Stimulated activated CD8-positive, alpha-beta memory T cell treated with anti-CD3 and anti-CD28 coated beads, Interleukin-12 subunit alpha, Interleukin-12 subunit beta, amount 100 ng/mL, for 24 hours (primary cell): ENCODE data around the gene STARD10.
A peak's percentile ranks its signal among the peaks of the same experiment; 100 is the strongest.

Experiments used
- DNase-seq: peaks from one replicate; pipeline ENCODE4 v3.0.0-alpha.2; 2020; ENCODE audit errors: extremely low read depth

The STARD10 gene

GRCh38 chr11:72763823-72764222 lies 30.0 kb downstream of the STARD10 start:
- no peak for DNase-seq

- no peak for DNase-seq
These were observed 31.1 kb downstream of the STARD10 start for GRCh38 chr11:72762641-72763304.

GRCh38 chr11:72760539-72761405 lies 33.1 kb downstream of the STARD10 start:
- DNase-seq = no peak

- DNase-seq = no peak
These were observed 34.3 kb downstream of the STARD10 start for GRCh38 chr11:72759468-72759985.

- no peak for DNase-seq
These were observed 35.0 kb downstream of the STARD10 start for GRCh38 chr11:72758690-72759389.

GRCh38 chr11:72758304-72758689 lies 35.5 kb downstream of the STARD10 start:
- DNase-seq = no peak

GRCh38 chr11:72755713-72756285 lies 38.0 kb downstream of the STARD10 start:
- DNase-seq = no peak

- DNase-seq = no peak
These were observed 39.2 kb downstream of the STARD10 start for GRCh38 chr11:72754544-72755155.

GRCh38 chr11:72754149-72754543 lies 39.7 kb downstream of the STARD10 start:
- no peak for DNase-seq

GRCh38 chr11:72753341-72754148 lies 40.3 kb downstream of the STARD10 start:
- DNase-seq = no peak

- DNase-seq = peak; percentile 55
These were observed 41.5 kb downstream of the STARD10 start, which contains the start of gene ARAP1 for GRCh38 chr11:72752088-72752914. Gene ARAP1 (minus strand): TSS chr11:72752408. CDS start chr11:72727128, 25,280 bp downstream.

- DNase-seq = no peak
These were observed 42.4 kb downstream of the STARD10 start for GRCh38 chr11:72751116-72752087.

- DNase-seq = no peak
These were observed 43.2 kb downstream of the STARD10 start for GRCh38 chr11:72750556-72751115.

- DNase-seq = no peak
These were observed 43.8 kb downstream of the STARD10 start for GRCh38 chr11:72750086-72750485.

GRCh38 chr11:72747289-72747855 lies 46.5 kb downstream of the STARD10 start:
- no peak for DNase-seq

GRCh38 chr11:72746821-72747220 lies 47.0 kb downstream of the STARD10 start:
- no peak for DNase-seq

GRCh38 chr11:72745925-72746550 lies 47.8 kb downstream of the STARD10 start:
- no peak for DNase-seq
